GM19023 (cell line): ENCODE data around the gene SSX4.
"Not testable (repeated sequence)": the region's sequence is repeated elsewhere in the genome, so short reads cannot be mapped to it uniquely, and the experiment has no call there.

Experiments used
- ATAC-seq: cut with Tn5 transposase; IDR thresholded peaks from one replicate; pipeline ENCODE4 v1.9.1; 2021; ENCODE audit warnings: mild to moderate bottlenecking, moderate library complexity; ENCODE audit not compliant: unreplicated experiment

SSX4 gene

GRCh38 chrX:48383239-48383638 is at the start of gene SSX4:
Gene SSX4 (plus strand): TSS chrX:48383539. CDS start chrX:48384054, 515 bp downstream.
- not testable (repeated sequence) for ATAC-seq

GRCh38 chrX:48346059-48346458 is 37.3 kb upstream of the SSX4 start:
- ATAC-seq = not testable (repeated sequence)

- ATAC-seq = not testable (repeated sequence)
Observed at GRCh38 chrX:48356315-48357094, 26.8 kb upstream of the SSX4 start, which contains the start of gene SSX3. Gene SSX3 (minus strand): TSS chrX:48356703. CDS start chrX:48355249, 1,454 bp downstream.

- no peak for ATAC-seq
Observed at GRCh38 chrX:48357681-48358080, 25.7 kb upstream of the SSX4 start.

GRCh38 chrX:48359281-48359680 is 24.1 kb upstream of the SSX4 start:
- not testable (repeated sequence) for ATAC-seq

GRCh38 chrX:48367717-48368408 is 15.5 kb upstream of the SSX4 start:
- ATAC-seq = not testable (repeated sequence)

GRCh38 chrX:48370408-48370807 is 12.9 kb upstream of the SSX4 start:
- ATAC-seq = not testable (repeated sequence)

- not testable (repeated sequence) for ATAC-seq
Observed at GRCh38 chrX:48396931-48397330, 13.6 kb downstream of the SSX4 start.

GRCh38 chrX:48397825-48398224 is 14.5 kb downstream of the SSX4 start:
- not testable (repeated sequence) for ATAC-seq

GRCh38 chrX:48411860-48412259 is 28.5 kb downstream of the SSX4 start, which contains the start of gene SSX4B:
Gene SSX4B (minus strand): TSS chrX:48411960. CDS start chrX:48411372, 588 bp downstream.
- not testable (repeated sequence) for ATAC-seq

- not testable (repeated sequence) for ATAC-seq
Observed at GRCh38 chrX:48427027-48427716, 43.8 kb downstream of the SSX4 start.

- not testable (repeated sequence) for ATAC-seq
Observed at GRCh38 chrX:48429606-48430005, 46.3 kb downstream of the SSX4 start.

- not testable (repeated sequence) for ATAC-seq
Observed at GRCh38 chrX:48430166-48430565, 46.8 kb downstream of the SSX4 start.

GRCh38 chrX:48433713-48434112 is 50.4 kb downstream of the SSX4 start:
- ATAC-seq = not testable (repeated sequence)
